SIG-M5 treated with dmso at 0.1 percent for 504 hours (cell line): ENCODE results near the gene CLCN1.

ENCODE experiments used
- DNase-seq: peaks from one replicate; lab custom pipeline; 2025; ENCODE audit not compliant: unreplicated experiment; lab: John Stamatoyannopoulos, UW

The CLCN1 gene

DNA sequence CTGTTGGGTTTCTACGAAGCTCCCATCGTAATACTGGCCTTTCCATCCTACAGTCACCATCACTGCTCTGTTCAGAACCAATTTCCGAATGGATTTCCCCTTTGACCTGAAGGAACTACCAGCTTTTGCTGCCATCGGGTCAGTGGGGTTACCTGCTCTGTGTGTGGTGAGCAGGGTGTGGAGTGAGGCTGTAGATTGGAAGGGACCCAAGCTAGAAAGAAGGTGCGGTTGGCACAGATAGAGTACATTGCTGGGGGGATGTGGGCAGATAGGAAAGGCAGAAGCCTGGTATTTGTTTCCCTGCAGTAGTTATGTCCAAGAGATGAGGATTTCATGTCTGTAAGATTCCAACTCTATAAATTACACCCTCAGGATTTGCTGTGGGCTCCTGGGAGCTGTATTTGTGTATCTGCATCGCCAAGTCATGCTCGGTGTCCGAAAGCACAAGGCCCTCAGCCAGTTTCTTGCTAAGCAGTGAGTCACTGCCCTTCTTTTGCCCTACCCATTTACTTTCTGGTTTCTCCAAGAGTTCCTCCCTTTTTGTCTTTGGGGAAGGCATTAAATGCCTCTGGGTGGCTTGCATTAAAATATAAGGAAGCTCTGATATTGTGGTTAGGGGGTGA lies 15.4 kb downstream of the CLCN1 start:
- DNase-seq, result peak; percentile 21

DNA sequence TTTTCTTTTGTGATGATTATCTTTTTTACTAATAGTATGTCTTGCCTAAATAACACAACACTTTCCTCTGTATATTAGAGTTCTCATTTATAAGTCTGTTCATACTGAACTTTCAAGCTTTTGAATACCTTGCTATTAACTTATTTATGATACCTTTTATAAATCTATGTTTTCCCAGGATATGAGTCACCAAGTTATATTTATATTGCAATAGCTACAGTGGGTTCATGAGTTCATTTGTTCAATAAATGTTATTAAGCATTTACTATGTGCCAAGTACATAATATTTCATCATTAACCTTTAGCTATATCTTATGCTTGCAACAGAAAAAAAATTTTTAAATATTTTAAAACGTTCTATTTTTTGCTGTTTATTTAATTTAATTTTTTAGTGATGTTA lies 18.3 kb downstream of the CLCN1 start:
- no peak for DNase-seq

DNA sequence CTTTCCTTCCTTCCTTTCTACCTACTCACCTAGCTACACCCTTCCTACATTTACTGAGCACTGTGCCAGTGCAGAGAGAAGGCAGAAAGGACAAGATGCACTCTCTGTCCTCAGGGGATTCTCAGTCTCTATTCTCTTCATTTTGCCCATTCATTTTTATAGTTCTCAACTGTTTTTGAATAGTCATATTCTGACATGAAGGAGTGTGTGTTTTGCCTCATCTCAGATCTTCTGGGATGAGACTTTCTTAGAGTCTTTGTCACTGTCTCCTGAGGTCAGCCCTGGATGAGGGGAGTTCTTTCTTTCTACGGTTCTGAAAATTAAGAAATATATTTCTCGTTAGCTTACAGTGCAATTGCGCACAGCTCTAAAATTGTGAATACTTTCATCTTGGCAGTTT lies 21.3 kb downstream of the CLCN1 start:
- DNase-seq, result no peak

DNA sequence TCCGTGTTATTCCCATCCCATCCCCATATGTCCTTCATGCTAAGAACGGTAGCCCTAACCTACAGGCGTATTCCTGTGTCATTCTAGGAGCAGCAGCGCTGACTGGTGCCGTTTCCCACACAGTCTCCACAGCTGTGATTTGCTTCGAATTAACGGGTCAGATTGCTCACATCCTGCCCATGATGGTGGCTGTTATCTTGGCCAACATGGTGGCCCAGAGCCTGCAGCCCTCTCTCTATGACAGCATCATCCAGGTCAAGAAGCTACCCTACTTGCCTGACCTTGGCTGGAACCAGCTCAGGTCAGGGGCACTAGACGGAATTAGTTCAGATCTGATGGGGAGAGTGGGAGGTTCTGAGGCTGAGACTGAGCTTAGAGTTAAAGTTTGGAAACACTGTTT lies 25.9 kb downstream of the CLCN1 start:
- DNase-seq, result no peak

DNA sequence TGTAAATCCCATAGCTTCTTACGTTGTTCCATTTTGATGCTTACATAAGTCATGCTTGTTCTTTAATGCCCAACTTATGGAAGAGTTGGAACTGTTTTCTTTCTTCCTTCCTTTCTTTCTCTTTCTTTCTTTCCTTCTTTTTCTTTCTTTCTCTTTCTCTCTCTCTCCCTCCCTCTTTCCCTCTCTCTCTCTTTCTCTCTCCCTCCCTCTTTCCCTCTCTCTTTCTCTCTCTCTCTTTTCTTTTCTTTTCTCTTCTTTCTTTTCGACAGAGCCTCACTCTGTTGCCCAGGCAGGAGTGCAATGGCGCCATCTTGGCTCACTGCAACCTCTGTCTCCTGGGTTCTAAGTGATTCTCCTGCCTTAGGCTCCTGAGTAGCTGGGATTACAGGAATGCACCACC lies 27.7 kb downstream of the CLCN1 start:
- DNase-seq, result no peak

DNA sequence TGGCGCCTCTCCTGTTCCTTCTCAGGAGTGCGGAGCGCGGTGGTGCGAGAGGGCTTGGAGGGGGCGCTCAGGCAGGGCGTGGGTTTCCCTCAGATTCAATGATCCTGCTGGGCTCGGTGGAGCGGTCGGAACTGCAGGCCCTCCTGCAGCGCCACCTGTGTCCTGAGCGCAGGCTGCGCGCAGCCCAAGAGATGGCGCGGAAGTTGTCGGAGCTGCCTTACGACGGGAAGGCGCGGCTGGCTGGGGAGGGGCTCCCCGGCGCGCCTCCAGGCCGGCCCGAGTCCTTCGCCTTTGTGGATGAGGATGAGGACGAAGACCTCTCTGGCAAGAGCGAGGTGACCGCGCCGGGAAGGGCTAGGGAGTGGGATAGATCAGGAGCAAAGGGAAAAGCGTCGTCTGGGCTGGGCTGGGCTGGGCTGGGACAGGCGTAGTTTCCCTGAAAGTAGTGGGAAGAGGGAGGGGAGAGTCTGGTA lies 29.6 kb downstream of the CLCN1 start:
- DNase-seq, result no peak

DNA sequence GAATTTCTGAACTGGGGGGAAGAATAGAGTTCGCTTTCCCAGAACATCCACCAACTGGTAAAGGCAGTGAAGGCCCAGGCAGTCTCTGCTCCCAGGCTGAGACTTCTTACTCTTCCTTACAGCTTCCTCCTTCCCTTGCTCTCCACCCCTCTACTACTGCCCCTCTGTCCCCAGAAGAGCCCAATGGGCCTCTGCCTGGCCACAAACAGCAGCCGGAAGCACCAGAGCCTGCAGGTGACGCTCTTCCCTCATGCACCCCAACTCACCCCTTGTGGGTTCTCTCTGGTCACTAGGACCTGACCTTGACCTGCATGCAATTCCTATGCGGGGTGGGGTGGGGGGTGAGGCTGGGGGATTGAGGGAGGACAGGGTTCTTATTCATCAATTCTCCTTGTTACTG lies 30.1 kb downstream of the CLCN1 start:
- no peak for DNase-seq

DNA sequence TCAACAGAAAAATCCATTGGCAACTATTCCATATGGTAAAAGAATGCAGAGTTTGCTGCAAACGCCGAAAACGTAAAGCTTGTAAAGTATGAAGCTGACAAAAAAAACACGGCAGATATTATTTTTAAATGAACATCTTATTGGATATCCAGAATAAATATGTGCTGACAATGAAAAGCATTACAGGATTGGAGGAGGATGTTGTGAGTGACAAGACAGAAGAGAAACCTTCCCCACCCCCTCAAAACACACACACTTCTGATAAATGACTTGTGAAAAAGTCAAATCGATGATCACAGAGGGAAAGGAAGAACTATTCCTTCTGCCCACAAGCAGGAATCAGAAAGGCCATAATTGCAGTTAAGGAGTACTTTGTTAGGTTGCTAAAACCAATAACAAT lies 32.0 kb downstream of the CLCN1 start:
- DNase-seq, result no peak

DNA sequence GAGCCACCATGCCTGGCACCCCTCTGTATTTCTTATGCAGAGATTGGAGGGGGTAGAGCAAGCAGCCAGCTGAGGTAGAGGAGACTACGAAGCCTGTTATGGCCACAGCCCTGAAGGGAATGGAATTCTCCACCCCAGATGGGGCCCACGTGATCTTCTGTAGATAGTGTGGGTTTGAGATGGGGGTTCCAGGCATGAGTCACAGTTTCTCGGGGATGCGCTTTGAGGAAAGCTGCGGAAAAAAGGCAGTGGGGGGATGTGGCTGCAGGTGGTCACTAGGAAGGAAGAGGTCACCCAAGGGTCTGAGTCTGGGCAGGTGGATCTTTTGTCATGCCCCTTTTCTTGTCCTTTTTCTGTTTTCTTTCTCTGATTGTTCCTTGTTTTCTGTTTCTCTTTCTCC lies 35.1 kb downstream of the CLCN1 start:
- no peak for DNase-seq

DNA sequence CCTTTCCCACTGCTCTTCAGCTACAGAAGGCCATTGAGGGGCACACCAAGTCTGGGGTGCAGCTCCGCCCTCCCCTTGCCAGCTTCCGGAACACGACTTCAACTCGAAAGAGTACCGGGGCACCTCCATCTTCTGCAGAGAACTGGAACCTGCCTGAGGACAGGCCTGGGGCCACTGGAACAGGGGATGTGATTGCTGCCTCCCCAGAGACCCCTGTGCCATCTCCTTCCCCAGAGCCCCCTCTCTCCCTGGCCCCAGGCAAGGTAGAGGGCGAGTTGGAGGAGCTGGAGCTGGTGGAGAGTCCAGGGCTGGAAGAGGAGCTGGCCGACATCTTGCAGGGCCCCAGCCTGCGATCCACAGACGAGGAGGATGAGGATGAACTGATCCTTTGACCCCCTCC lies 35.7 kb downstream of the CLCN1 start:
- no peak for DNase-seq

DNA sequence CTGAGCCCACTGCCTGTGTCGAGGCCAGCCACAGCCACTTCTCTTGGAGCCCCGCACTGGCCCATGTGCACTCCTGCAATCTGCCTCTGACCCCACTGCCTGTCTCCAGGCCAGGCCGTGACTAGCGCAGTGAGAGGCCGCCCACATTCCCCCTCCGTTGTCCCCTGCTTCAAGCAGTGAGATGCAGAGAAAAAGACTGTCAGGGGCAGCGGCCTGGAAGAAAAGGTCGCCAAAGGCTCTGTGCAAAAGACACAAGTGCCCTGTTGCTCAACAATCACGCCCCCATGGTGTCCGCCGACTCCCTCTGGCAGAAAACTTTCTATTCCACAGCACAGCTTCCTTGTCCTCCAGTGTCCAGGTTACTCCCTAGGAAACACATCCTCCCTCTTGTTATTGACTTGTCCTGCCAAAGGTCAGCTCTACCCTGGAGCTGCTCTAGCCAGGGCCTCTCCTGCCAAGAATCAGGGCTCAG lies 36.7 kb downstream of the CLCN1 start:
- no peak for DNase-seq

DNA sequence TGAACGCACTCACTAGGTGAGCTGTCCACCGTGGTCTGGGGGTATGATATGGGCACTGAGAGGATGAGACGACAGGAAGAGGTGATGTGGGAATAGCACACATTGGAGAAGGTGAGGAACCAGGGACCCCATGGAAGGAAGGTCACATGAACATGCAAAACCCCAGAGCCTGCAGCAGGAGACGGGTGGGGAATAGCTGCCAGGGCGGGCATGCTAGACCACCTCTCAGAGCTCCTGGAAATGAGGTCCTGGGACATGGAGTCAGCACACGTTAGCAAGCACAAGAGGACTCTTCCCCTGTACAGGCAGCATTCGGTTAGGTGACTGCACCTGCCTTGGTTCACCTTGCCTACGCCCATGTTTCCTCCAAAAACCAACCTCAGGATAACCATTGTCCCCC lies 38.5 kb downstream of the CLCN1 start:
- no peak for DNase-seq

DNA sequence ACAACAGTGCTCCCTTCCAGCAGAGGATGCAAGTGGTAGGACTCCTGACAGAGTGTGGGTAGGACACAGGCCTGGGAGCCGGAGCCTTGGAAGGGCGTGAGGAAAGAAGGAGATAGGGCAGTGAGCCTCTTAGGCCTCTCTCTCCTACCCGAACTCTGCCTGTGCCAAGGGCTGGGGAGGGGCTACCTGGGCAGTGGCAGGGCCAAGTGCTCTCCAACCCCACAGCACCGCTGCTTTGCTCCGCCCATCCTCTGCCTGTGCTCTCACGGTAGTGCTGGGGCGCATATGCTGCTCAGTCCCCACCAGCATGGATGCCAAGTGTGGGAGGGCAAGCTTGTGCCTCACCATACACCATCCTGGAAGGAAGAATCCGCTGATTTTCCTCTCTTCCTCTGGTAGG lies 39.1 kb downstream of the CLCN1 start:
- no peak for DNase-seq

DNA sequence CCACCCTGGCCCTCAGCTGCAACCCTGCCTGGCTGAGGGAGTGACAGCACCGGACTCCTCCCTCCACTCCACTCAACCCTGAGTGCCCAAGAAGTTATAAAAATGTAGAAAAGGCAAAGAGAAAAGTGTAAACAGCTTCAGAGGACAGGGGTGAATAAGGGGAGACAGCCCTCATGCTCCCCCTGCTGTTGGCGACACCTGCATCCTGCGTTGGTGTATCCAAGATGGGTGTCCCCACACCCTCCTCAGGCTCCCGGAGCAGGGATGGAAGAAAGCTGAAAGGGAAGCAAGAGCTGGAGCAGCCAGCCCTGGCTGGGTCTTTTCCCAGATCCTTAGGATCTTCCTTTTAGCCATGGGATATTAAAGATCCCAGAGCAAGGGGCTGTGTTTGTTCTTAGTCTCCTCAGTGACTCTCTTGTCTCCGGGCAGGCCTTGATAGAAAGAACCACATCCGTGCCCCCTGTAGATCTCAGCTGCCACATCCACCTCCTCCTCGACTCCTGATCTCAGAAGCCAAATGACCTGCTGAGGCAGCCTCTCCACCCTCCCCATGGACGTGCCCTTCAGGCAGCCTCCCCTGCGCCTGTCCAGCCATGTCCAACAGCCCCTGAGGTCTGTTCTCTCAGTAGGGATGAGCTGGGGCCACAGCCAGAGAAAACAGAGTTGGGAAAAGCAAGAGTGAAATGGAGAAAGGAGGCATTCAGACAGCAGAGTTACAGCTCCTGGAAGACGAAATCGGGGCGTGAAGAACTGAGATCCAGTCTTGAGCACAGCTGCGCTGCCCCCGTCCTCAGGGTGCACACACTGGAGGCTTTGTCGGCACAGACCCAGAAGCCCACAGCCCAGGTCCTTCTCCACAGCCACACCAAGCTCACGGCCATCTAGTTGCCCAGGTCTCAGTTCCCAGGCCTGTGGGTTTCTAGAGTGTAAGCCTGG lies 39.8 kb downstream of the CLCN1 start:
- no peak for DNase-seq

DNA sequence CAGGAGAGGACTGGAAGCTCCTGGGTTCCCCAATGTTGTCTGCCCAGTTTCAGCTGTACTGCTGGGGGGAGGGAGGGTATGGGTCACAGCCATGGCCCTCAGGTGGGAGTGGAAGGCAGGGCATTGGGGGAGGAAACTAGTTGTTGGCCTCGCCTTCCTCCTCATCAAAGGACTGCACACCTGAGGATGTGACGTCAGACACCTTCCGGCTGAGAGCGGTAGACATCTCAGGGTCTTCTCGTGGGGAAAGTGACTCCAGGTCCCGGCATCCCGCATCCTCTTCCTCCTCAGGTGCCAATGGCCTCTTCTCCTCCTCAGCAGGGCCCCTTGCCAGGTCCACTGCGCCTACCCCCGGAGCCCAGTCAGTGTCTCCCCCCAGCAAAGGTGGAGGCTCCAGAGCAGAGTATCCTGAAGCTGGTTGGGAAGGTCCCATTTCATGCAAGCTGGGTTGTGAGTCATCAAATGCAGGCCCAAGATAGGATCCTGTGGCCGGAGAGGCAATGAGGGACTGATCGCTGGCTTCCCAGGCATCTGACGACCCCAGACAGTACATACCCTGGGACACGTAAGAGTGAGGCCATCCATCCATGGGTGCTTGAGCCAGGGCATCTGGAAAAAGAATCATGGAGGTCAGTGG lies 40.6 kb downstream of the CLCN1 start:
- DNase-seq, result no peak

DNA sequence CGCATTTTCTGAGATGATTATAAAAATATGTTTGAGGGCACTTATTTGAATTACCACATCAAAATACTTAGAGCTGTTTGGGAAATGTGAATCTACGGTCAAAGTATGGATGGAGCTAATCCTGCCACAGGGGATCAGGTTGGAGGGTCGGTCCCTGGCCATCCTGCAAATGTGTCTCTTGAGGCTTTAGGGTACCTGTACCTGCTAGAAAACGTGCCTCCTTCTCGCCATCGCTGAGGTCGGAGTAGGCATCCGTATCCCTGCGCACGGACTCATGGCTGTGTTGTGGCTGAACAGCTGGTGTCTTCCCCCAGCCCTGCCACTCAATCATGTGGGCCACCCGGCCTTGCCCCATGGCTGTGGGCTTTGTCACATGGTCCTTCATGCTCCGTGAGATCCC lies 42.7 kb downstream of the CLCN1 start:
- DNase-seq, result no peak

DNA sequence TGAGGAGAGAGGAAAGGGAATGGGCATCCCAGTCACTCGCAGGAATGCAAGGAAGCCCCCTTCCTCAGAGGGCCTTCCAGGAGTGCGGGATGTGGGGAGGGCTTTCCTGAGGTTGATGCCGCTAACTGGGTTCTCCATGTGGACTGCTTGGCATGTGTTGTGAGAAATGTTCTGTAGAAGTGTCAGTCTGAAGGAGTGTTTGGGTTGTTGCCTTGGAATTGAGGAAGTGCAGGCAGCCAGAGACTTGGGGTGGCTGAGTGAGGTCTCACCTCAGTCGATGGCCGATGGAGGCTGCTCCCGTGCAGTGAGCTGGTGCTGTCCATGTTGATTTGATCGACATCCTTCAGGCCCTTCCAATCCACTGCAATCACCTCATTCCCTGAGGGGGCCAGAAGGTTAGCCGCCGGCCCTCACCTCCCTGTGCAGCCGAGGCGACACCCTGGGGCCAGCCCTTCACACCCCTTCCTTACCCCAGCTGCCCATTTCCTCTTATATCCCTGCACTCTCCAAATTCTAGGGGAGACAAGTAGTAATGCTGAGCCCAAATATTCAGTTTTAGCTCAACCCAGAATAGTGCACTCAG lies 44.0 kb downstream of the CLCN1 start:
- DNase-seq, result peak; percentile 9

DNA sequence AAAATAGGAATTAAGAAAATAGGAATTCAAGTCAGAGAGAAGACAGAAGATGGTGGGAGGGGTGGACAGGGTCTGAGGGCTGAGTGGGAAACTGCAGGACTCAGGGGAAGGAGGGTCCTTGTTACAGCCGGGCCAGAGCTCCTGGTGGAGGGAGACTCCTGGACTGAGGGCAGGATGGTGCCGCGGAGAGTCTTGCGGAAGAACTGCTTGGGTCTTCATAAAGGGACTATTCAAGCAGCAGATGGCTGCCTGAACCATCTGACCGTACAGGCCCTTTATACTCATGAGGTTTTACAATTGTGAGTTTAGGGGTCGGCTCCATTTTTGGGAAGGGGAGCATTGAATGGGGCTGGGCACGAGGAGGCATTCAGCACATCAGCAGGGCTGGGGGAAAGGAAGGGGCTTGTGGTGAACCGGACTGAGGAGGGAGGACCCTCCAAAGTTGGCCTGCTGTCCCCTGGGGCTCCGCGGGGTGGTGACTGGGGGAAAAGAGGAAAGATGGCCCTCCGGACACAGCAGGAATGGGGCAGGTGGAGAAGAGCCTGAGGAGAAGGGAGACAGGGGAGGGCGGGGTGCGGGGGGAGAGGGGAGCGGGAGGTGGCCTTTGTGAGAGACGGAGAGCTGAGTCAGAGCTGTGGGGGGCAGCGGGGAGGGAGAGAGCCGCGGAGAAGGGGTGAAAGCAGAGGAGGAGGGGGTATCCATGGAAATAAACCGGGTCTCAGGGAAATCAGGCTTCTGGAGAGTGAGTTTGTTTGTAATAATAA lies 45.1 kb downstream of the CLCN1 start:
- no peak for DNase-seq

DNA sequence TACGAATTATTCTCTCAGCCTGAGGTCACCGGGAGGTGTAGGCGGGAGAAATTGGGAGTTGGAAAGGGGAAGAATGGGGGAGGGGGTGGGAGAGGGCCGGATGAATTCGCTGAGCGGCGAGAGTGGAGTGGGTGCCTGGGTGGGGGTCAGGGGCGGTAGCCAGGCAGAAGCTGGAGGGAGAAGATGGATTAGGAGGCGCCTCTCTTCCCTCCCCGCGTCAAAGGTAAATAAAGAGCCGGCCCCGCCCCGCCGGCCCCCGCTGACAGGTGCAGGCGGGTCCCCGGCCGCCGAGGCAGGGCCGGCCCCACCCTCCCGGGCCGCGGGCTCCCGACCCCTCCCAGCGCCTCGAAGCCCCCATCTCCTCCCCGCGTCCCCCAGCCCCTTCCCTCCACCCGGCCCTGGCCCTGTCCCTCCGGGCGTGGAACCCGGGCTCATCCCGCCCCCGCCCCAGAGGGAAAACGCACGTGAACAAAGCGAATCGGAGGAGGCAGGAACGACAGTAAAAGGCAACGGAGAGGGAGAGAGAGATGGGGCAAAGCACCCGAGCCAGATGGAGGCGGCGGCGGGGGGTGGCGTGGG lies 45.7 kb downstream of the CLCN1 start:
- no peak for DNase-seq
